Cardiac muscle cell (in vitro differentiated cells and primary cell): ENCODE results near the gene EXOSC5. TPM values are rescaled to one million over a fixed set of nuclear protein-coding genes. Genes with fewer than 3 reads are reported as not detected.
"Not testable (repeated sequence)": the region's sequence is repeated elsewhere in the genome, so short reads cannot be mapped to it uniquely, and the experiment has no call there.

ENCODE experiments used
- DNase-seq, 2 donors: peaks; one replicate each; pipeline versions ENCODE4 v3.0.0 to v3.0.0-alpha.2; 2010 to 2017; ENCODE audit warnings: low read depth in 1 of 2, low spot score in 1 of 2
- H3K27ac ChIP-seq: fragments of 200-600 bp; sonication (generic); 2 replicates; pipeline ENCODE4 v1.5.1; 2016
- H3K27me3 ChIP-seq: fragments of 200-600 bp; sonication (generic); 2 replicates; pipeline ENCODE4 v1.6.0; 2016; ENCODE audit warnings: control low read depth
- H3K36me3 ChIP-seq: fragments of 200-600 bp; sonication (generic); 2 replicates; pipeline ENCODE4 v1.5.1; 2016; ENCODE audit warnings: control low read depth
- H3K4me1 ChIP-seq: fragments of 200-600 bp; sonication (generic); 2 replicates; pipeline ENCODE4 v1.8.1; 2017; ENCODE audit warnings: low read depth, mild to moderate bottlenecking, mixed run types
- H3K4me3 ChIP-seq: fragments of 200-600 bp; sonication (generic); 2 replicates; pipeline ENCODE4 v1.5.1; 2016; ENCODE audit warnings: mild to moderate bottlenecking
- H3K9me3 ChIP-seq: fragments of 200-600 bp; sonication (generic); 2 replicates; pipeline ENCODE4 v1.5.1; 2017; ENCODE audit warnings: low read depth, mild to moderate bottlenecking, control low read depth
- polyA plus RNA-seq: library from polyadenylated mRNA; unstranded; fragments of >200 nt; fragmentation: Nextera tagmentation; extraction: Ambion mirVana; gene quantifications from 2 replicates; pipeline ENCODE4 v1.2.1, GENCODE V29; 2016
- total RNA-seq: library from RNA; depleted of rRNA; stranded (reverse); fragments of >200 nt; gene quantifications from 2 replicates; pipeline ENCODE4 v1.2.3, GENCODE V29; 2016
- TF ChIP-seq, protein P1 (sequence below): IDR thresholded peaks from 2 replicates; pipeline ENCODE4 v1.5.1; 2012; ENCODE audit warnings: low read depth, mild to moderate bottlenecking, low read length

Gene EXOSC5
- total and polyA plus RNA-seq, 2 experiments from 2014 or later: 31.4 to 53.0 TPM

DNA sequence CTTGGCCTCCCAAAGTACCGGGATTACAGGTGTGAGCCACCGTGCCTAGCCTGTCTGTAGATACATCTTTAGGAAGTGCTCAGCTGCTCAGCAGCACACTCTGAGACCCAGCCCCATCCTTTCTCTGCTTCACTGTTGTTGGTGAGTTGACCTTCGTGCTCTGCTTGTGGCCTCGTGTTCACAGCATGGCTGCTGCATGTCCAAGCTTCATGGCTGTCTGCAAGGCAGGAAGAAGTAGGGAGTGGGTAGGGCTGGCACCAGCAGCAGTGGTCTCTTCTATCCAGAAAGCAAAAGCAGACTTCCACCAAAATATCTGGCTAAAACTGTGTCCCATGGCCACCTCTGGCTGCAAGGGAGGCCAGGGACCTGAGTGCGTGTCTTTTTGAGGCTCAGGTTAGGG is 15.8 kb upstream of the EXOSC5 start:
- H3K27ac ChIP-seq: no peak overlapping the region
- peaks cover 12% of the 10 kb centered on the region for H3K36me3 ChIP-seq
- DNase-seq: no peak
- H3K4me1 ChIP-seq: peaks cover 11% of the 10 kb centered on the region
- H3K9me3 ChIP-seq: no peaks in the 10 kb centered on the region
- no peak overlapping the region for H3K4me3 ChIP-seq
- TF ChIP-seq, protein P1, sequence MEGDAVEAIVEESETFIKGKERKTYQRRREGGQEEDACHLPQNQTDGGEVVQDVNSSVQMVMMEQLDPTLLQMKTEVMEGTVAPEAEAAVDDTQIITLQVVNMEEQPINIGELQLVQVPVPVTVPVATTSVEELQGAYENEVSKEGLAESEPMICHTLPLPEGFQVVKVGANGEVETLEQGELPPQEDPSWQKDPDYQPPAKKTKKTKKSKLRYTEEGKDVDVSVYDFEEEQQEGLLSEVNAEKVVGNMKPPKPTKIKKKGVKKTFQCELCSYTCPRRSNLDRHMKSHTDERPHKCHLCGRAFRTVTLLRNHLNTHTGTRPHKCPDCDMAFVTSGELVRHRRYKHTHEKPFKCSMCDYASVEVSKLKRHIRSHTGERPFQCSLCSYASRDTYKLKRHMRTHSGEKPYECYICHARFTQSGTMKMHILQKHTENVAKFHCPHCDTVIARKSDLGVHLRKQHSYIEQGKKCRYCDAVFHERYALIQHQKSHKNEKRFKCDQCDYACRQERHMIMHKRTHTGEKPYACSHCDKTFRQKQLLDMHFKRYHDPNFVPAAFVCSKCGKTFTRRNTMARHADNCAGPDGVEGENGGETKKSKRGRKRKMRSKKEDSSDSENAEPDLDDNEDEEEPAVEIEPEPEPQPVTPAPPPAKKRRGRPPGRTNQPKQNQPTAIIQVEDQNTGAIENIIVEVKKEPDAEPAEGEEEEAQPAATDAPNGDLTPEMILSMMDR: no peak
- H3K27me3 ChIP-seq: no peaks in the 10 kb centered on the region

DNA sequence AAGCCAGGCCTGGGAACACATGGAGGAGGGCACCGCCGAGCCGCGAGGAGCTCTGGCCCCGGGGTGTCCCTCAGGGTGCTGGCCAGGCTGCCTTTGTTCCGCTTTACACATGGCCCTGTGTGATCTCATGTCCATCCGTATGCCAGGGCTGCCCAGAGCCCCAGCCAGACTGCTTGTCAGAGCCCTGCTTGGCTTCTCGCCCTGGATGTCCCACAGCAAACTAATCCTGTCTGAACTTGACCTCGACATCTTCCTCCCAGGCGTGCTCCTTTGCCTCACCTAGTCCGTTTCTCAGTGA is 14.8 kb upstream of the EXOSC5 start:
- TF ChIP-seq, protein P1: no peak
- no peak overlapping the region for H3K4me3 ChIP-seq
- peaks cover 11% of the 10 kb centered on the region for H3K4me1 ChIP-seq
- no peak overlapping the region for H3K27ac ChIP-seq
- H3K27me3 ChIP-seq: no peaks in the 10 kb centered on the region
- H3K36me3 ChIP-seq: peaks cover 12% of the 10 kb centered on the region
- no peak for DNase-seq
- H3K9me3 ChIP-seq: no peaks in the 10 kb centered on the region

DNA sequence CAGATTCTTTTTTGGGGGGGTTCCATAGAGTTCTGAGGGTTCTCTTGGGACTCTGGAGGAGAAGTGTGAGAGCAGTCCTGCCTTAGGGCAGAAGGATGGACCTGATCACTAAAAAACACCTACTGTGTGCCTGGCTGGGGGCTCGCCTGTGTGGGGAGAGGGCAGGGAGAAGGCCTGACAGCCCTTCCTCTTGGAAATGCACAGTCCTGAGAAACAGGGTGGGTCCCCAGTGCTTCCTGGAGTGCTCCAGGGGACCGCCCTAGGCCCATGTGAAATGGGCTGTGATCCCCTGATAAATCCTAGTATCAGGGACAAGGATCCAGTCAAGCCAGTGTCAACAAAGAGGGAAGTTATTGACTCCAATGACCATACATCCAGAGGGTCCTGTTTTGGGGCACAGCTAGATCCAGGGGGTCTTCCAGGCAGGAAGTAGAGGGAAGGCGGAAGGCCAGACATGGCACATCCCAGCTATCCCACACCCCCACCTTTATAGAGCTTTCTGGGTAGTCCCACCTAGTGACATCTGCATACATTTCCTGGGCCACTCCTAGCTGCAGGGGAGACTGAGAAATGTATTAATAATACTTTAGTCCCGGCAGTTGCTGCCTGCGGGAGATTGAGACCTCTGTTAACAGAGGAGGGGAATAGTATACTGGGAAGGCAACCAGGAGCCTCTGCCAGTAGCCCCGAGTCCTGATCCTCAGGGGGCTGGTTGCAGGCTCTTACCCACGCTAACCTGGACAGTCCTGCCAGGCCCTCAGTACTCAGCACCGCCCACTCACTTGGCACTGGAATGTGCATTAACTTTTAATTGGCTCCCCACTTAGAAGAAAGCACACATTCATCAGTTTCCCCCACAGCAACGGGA is 14.2 kb upstream of the EXOSC5 start:
- TF ChIP-seq, protein P1: no peak
- no peak overlapping the region for H3K4me3 ChIP-seq
- no peak for DNase-seq
- no peak overlapping the region for H3K27ac ChIP-seq
- peaks cover 11% of the 10 kb centered on the region for H3K4me1 ChIP-seq
- peaks cover 12% of the 10 kb centered on the region for H3K36me3 ChIP-seq
- no peaks in the 10 kb centered on the region for H3K9me3 ChIP-seq
- no peaks in the 10 kb centered on the region for H3K27me3 ChIP-seq

DNA sequence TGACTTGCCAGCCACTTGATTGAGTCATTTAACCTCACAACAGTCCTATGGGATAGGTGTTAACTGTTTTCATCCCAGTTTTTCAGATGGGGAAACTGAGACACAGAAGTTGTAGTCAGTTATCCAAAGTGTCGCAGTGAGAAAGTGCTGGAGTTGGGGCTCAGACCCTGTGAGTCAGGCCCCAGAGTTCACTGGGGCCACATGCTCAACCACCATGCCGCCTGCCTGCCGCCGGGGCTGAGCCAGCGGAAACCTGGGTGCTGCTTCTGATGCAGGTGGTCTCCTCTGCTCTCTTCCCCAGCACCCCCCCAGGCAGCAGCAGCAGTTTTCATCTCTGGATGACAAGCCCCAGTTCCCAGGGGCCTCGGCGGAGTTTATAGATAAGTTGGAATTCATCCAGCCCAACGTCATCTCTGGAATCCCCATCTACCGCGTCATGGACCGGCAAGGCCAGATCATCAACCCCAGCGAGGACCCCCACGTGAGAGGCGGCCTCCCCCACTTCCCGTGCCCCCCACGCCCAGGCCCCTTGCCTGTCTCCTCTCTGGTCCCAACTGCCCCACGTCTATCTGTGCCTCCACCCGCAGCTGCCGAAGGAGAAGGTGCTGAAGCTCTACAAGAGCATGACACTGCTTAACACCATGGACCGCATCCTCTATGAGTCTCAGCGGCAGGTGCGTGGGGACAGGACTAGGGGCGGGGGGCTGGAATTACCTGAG is 13.3 kb upstream of the EXOSC5 start:
- Histone ChIP-seq H3K4me1 (peaks cover 11% of the 10 kb centered on the region), H3K36me3 (peaks cover 12% of the 10 kb centered on the region), H3K4me3 (no peak overlapping the region), H3K27ac (peak overlapping the region; percentile 81), H3K27me3 (no peaks in the 10 kb centered on the region), H3K9me3 (no peaks in the 10 kb centered on the region)
- TF ChIP-seq, protein P1: no peak
- DNase-seq: peak in 1 of 2 donors; percentile 29

DNA sequence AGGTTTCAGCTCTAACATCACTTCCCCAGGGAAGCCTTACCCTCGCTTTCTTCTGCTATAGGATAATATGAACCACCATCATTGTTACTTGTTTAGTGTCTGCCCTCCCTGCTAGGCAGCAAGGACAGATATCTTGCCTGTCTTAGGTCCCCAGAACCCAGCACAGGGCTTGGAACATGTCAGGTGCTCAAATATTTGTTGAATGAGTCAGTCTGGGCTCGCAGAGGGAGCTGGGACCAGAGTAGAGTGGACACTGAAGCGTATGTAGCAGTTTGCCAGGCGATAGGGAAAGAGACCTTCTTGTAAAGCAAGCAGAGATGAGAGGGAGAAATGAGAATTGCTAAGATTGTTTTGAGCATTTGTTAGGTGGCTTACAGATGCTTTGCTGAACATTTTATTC is 12.1 kb upstream of the EXOSC5 start:
- H3K9me3 ChIP-seq: no peaks in the 10 kb centered on the region
- H3K36me3 ChIP-seq: peaks cover 9% of the 10 kb centered on the region
- H3K27ac ChIP-seq: peak overlapping the region; percentile 81
- peaks cover 11% of the 10 kb centered on the region for H3K4me1 ChIP-seq
- DNase-seq: peak; percentile 52 to 54
- TF ChIP-seq, protein P1: no peak
- no peak overlapping the region for H3K4me3 ChIP-seq
- H3K27me3 ChIP-seq: no peaks in the 10 kb centered on the region

DNA sequence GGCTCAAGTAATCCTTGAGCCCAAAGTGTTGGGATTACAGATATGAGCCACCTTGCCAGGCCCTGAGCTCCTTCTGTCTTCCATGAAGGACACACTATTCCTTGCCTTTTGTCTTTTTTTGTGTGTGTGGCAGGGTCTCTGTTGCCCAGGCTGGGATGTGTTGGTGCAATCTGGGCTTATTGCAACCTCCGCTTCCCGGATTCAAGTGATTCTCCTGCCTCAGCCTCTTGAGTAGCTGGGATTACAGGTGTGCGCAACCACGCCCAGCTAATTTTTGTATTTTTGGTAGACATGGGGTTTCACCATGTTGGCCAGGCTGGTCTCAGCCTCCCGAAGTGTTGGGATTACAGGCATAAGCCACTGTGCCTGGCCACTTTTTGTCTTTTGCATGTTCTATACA is 11.7 kb upstream of the EXOSC5 start:
- not testable (repeated sequence) for H3K36me3 ChIP-seq, H3K9me3 ChIP-seq, H3K27me3 ChIP-seq, H3K4me3 ChIP-seq, DNase-seq
- H3K27ac ChIP-seq: peak overlapping the region; percentile 81
- peaks cover 11% of the 10 kb centered on the region for H3K4me1 ChIP-seq
